ENCODE results near the gene RGR. TPM values are rescaled to one million over a fixed set of nuclear protein-coding genes. Genes with fewer than 3 reads are reported as not detected.

RGR gene
- polyA plus RNA-seq, 3 donors = not detected

GRCh38 chr10:84261236-84261915, 16.5 kb downstream of the RGR start:
- H3K4me3 ChIP-seq (replicated peaks in 1 of 3; ENCODE audit: low read depth in 2 of 3, low read length in 3 of 3) = no peak overlapping the region
- no peak overlapping the region for H3K4me2 ChIP-seq (replicated peaks; ENCODE audit: extremely low read depth, low read length, poor library complexity, severe bottlenecking)
- H3K4me1 Mint-ChIP-seq = peaks cover 6% of the 10 kb centered on the region
- no peaks in the 10 kb centered on the region for H3K4me1 ChIP-seq (ENCODE audit: control insufficient read depth in 1 of 2, insufficient read depth in 2 of 2, low read length in 2 of 2)
- intact Hi-C loops (cut with micrococcal nuclease) = no loop called here
- H3K9me3 Mint-ChIP-seq = no peaks in the 10 kb centered on the region
- H3K36me3 Mint-ChIP-seq = no peaks in the 10 kb centered on the region
- H3K79me2 ChIP-seq (ENCODE audit: insufficient read depth, low read length) = no peaks in the 10 kb centered on the region
- H3K27me3 ChIP-seq (ENCODE audit: control insufficient read depth in 2 of 2, insufficient read depth in 2 of 2, low read length in 2 of 2) = no peaks in the 10 kb centered on the region
- H2AFZ ChIP-seq (ENCODE audit: insufficient read depth, low read depth, low read length, poor library complexity, severe bottlenecking) = no peak overlapping the region
- H4K20me1 ChIP-seq (ENCODE audit: insufficient read depth, low read length) = no peaks in the 10 kb centered on the region
- H3K9me3 ChIP-seq (replicated peaks in 1 of 2; ENCODE audit: control insufficient read depth in 1 of 2, insufficient read depth in 1 of 2, low read length in 2 of 2) = no peaks in the 10 kb centered on the region
- no peak overlapping the region for H3K9ac ChIP-seq (ENCODE audit: insufficient read depth, low read length, poor library complexity, severe bottlenecking)
- H3K27ac ChIP-seq (ENCODE audit: low read depth in 1 of 2, low read length in 2 of 2) = no peak overlapping the region
- H3K4me3 Mint-ChIP-seq = no peak overlapping the region
- no peak overlapping the region for H3K27ac Mint-ChIP-seq
- H3K36me3 ChIP-seq (replicated peaks in 1 of 2; ENCODE audit: control insufficient read depth in 1 of 2, insufficient read depth in 2 of 2, low read length in 2 of 2) = no peaks in the 10 kb centered on the region
- TF ChIP-seq, protein P1, sequence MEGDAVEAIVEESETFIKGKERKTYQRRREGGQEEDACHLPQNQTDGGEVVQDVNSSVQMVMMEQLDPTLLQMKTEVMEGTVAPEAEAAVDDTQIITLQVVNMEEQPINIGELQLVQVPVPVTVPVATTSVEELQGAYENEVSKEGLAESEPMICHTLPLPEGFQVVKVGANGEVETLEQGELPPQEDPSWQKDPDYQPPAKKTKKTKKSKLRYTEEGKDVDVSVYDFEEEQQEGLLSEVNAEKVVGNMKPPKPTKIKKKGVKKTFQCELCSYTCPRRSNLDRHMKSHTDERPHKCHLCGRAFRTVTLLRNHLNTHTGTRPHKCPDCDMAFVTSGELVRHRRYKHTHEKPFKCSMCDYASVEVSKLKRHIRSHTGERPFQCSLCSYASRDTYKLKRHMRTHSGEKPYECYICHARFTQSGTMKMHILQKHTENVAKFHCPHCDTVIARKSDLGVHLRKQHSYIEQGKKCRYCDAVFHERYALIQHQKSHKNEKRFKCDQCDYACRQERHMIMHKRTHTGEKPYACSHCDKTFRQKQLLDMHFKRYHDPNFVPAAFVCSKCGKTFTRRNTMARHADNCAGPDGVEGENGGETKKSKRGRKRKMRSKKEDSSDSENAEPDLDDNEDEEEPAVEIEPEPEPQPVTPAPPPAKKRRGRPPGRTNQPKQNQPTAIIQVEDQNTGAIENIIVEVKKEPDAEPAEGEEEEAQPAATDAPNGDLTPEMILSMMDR (IDR thresholded peaks at IDR 0.05) = no peak
- peaks cover 2 to 9% (median 3%) of the 10 kb centered on the region in 3 donors for H3K27me3 Mint-ChIP-seq (ENCODE audit: low read depth in 3 of 3)
- DNase-seq = no peak
- 83% methylated on average over 4 of the region's 7 CpGs for WGBS (ENCODE audit: insufficient coverage)

- Mint-ChIP-seq H3K4me3 (no peak overlapping the region), H3K27ac (peak overlapping the region in 1 of 7 donors; percentile 43), H3K27me3 (ENCODE audit: low read depth in 3 of 3) (peaks cover 1 to 3% (median 2%) of the 10 kb centered on the region in 3 donors), H3K36me3 (no peaks in the 10 kb centered on the region), H3K9me3 (no peaks in the 10 kb centered on the region), H3K4me1 (no peaks in the 10 kb centered on the region)
- Histone ChIP-seq H4K20me1 (ENCODE audit: insufficient read depth, low read length) (no peaks in the 10 kb centered on the region), H3K27ac (ENCODE audit: low read depth in 1 of 2, low read length in 2 of 2) (no peak overlapping the region), H3K9ac (ENCODE audit: insufficient read depth, low read length, poor library complexity, severe bottlenecking) (no peak overlapping the region), H3K79me2 (ENCODE audit: insufficient read depth, low read length) (no peaks in the 10 kb centered on the region), H3K36me3 (replicated peaks in 1 of 2; ENCODE audit: control insufficient read depth in 1 of 2, insufficient read depth in 2 of 2, low read length in 2 of 2) (no peaks in the 10 kb centered on the region), H2AFZ (ENCODE audit: insufficient read depth, low read depth, low read length, poor library complexity, severe bottlenecking) (no peak overlapping the region), H3K9me3 (replicated peaks in 1 of 2; ENCODE audit: control insufficient read depth in 1 of 2, insufficient read depth in 1 of 2, low read length in 2 of 2) (no peaks in the 10 kb centered on the region), H3K4me1 (ENCODE audit: control insufficient read depth in 1 of 2, insufficient read depth in 2 of 2, low read length in 2 of 2) (no peaks in the 10 kb centered on the region), H3K27me3 (ENCODE audit: control insufficient read depth in 2 of 2, insufficient read depth in 2 of 2, low read length in 2 of 2) (no peaks in the 10 kb centered on the region), H3K4me2 (replicated peaks; ENCODE audit: extremely low read depth, low read length, poor library complexity, severe bottlenecking) (no peak overlapping the region), H3K4me3 (replicated peaks in 1 of 3; ENCODE audit: low read depth in 2 of 3, low read length in 3 of 3) (no peak overlapping the region)
- TF ChIP-seq, protein P1 (IDR thresholded peaks at IDR 0.05) = no peak
- 80% methylated on average over 11 of the region's 13 CpGs for WGBS (ENCODE audit: insufficient coverage)
- DNase-seq = no peak
- intact Hi-C loops (cut with micrococcal nuclease) = no loop called here
Measured at GRCh38 chr10:84262190-84262956, 17.5 kb downstream of the RGR start.

Data from CD14-positive monocyte (primary cell).